ENCODE results near the gene CTSL.
"Not testable (repeated sequence)": the region's sequence is repeated elsewhere in the genome, so short reads cannot be mapped to it uniquely, and the experiment has no call there.

CTSL gene

DNA sequence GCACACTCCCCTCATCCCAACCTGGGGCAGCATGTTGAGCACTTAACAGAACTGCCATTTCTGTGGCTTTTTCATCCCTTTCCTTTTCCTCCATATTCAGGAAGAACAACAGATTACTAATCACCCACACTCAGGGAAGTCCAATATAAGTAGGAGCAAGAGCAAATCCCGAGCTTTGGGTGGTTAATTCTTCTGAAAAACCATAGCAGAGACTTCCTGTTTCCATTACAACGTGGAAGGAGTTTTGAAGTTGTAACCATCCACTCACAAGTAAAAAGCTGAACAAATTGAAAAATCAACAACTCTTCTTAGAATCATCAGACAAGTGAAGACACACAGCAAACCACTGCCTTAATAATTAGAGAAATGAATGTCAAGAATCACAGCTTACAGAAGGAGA, 8.2 kb downstream of the CTSL start:
- Mint-ChIP-seq H3K4me3 (no peak overlapping the region), H3K9me3 (no peaks in the 10 kb centered on the region)

DNA sequence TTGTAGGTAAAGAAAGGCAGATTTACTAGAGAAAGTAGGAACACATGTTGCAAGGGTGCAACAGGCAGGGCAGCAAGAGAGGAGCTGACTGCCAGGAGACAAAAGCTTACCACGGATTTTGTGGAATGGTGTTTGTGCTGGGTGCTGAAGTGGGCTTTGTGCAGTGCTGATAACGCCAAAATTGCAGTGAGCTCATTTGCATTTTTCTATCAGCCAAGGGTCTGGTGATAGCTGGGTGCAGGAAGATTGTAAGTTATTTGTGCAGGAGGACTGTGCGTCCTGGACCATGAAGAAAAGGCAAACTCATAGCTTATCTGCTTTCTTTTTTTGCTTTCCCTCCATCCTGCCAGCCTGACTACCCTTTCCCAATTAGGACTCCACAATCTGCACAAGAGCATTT, 13.6 kb downstream of the CTSL start:
- TF ChIP-seq, protein P1, sequence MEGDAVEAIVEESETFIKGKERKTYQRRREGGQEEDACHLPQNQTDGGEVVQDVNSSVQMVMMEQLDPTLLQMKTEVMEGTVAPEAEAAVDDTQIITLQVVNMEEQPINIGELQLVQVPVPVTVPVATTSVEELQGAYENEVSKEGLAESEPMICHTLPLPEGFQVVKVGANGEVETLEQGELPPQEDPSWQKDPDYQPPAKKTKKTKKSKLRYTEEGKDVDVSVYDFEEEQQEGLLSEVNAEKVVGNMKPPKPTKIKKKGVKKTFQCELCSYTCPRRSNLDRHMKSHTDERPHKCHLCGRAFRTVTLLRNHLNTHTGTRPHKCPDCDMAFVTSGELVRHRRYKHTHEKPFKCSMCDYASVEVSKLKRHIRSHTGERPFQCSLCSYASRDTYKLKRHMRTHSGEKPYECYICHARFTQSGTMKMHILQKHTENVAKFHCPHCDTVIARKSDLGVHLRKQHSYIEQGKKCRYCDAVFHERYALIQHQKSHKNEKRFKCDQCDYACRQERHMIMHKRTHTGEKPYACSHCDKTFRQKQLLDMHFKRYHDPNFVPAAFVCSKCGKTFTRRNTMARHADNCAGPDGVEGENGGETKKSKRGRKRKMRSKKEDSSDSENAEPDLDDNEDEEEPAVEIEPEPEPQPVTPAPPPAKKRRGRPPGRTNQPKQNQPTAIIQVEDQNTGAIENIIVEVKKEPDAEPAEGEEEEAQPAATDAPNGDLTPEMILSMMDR (IDR thresholded peaks at IDR 0.05; ENCODE audit: unreplicated experiment in 3 of 3) = no peak
- peaks cover 8% of the 10 kb centered on the region for H3K9me3 Mint-ChIP-seq

More for the DNA sequence above, 8.2 kb downstream of the CTSL start:
- Mint-ChIP-seq H3K36me3 (ENCODE audit: low read depth) (peaks cover 25% of the 10 kb centered on the region), H3K27me3 (ENCODE audit: low read depth) (no peaks in the 10 kb centered on the region), H3K4me1 (no peaks in the 10 kb centered on the region), H3K27ac (no peak overlapping the region)
- TF ChIP-seq, protein P1 (IDR thresholded peaks at IDR 0.05; ENCODE audit: unreplicated experiment in 3 of 3) = no peak

DNA sequence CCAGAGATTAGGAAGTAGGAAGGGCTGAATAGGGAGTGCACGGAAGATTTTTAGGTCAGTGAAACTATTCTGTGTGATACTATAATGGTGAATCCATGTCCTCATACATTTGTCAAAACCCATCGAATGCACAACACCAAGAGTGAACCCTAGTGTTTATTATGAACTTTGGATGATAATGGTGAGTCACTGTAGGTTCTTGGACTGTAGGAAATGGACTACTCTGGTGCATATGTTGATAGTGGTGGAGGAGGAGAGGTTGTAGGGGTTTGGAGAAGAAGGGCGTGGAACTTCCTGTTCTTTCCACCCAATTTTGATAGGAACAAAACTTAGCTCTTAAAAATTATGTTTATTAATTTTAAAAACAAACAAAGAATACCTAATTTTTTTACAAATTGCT, 14.3 kb downstream of the CTSL start:
- Mint-ChIP-seq H3K4me1 (peaks cover 12% of the 10 kb centered on the region), H3K9me3 (peaks cover 8% of the 10 kb centered on the region), H3K36me3 (ENCODE audit: low read depth) (no peaks in the 10 kb centered on the region), H3K27me3 (ENCODE audit: low read depth) (no peaks in the 10 kb centered on the region), H3K27ac (no peak overlapping the region), H3K4me3 (no peak overlapping the region)
- TF ChIP-seq, protein P1 (IDR thresholded peaks at IDR 0.05; ENCODE audit: unreplicated experiment in 3 of 3) = no peak

More for the DNA sequence above, 13.6 kb downstream of the CTSL start:
- Mint-ChIP-seq H3K4me1 (peaks cover 12% of the 10 kb centered on the region), H3K36me3 (ENCODE audit: low read depth) (no peaks in the 10 kb centered on the region), H3K27ac (no peak overlapping the region), H3K27me3 (ENCODE audit: low read depth) (no peaks in the 10 kb centered on the region), H3K4me3 (no peak overlapping the region)

GRCh38 chr9:87741326-87741725, 15.4 kb downstream of the CTSL start:
- H3K27me3 Mint-ChIP-seq (ENCODE audit: low read depth) = no peaks in the 10 kb centered on the region
- peaks cover 12% of the 10 kb centered on the region for H3K4me1 Mint-ChIP-seq
- peaks cover 8% of the 10 kb centered on the region for H3K9me3 Mint-ChIP-seq
- H3K4me3 Mint-ChIP-seq = no peak overlapping the region
- TF ChIP-seq, protein P1 (IDR thresholded peaks at IDR 0.05; ENCODE audit: unreplicated experiment in 3 of 3) = no peak
- no peak overlapping the region for H3K27ac Mint-ChIP-seq
- no peaks in the 10 kb centered on the region for H3K36me3 Mint-ChIP-seq (ENCODE audit: low read depth)

DNA sequence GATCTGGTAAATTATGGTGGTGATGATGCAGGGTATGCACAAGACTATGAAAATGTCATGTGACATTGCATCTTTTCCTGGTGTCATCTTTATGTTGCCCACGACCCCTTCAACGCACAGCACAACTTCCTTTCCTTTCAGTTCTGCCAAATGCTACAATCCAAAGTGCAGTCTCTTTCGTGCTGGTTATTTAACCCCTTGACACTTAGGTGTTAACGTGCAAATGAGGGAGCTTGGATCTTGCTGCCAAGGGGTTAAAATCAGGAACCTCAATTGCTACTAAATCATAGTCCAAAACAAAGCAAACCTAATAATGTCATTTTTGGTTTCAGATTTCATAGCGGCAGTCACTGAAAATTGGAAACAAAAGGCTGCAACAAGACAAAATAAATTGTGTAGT, 16.0 kb downstream of the CTSL start:
- Mint-ChIP-seq H3K4me1 (peaks cover 12% of the 10 kb centered on the region), H3K9me3 (peaks cover 8% of the 10 kb centered on the region), H3K36me3 (ENCODE audit: low read depth) (no peaks in the 10 kb centered on the region), H3K4me3 (no peak overlapping the region), H3K27ac (no peak overlapping the region), H3K27me3 (ENCODE audit: low read depth) (no peaks in the 10 kb centered on the region)
- TF ChIP-seq, protein P1 (IDR thresholded peaks at IDR 0.05; ENCODE audit: unreplicated experiment in 3 of 3) = no peak

GRCh38 chr9:87742813-87743428, 17.0 kb downstream of the CTSL start:
- Mint-ChIP-seq H3K27me3 (ENCODE audit: low read depth) (no peaks in the 10 kb centered on the region), H3K9me3 (peaks cover 8% of the 10 kb centered on the region), H3K4me3 (no peak overlapping the region), H3K36me3 (ENCODE audit: low read depth) (no peaks in the 10 kb centered on the region), H3K27ac (no peak overlapping the region), H3K4me1 (peaks cover 12% of the 10 kb centered on the region)
- TF ChIP-seq, protein P1 (IDR thresholded peaks at IDR 0.05; ENCODE audit: unreplicated experiment in 3 of 3) = no peak

DNA sequence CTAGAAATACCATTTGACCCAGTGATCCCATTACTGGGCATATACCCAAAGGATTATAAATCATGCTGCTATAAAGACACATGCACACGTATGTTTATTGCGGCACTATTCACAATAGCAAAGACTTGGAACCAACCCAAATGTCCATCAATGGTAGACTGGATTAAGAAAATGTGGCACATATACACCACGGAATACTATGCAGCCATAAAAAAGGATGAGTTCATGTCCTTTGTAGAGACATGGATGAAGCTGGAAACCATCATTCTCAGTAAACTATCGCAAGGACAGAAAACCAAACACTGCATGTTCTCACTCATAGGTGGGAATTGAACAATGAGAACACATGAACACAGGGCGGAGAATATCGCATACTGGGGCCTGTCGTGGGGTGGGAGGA, 18.3 kb downstream of the CTSL start:
- not testable (repeated sequence) for H3K27me3 Mint-ChIP-seq (ENCODE audit: low read depth); H3K36me3 Mint-ChIP-seq (ENCODE audit: low read depth); H3K9me3 Mint-ChIP-seq; H3K4me3 Mint-ChIP-seq; H3K27ac Mint-ChIP-seq
- H3K4me1 Mint-ChIP-seq = peaks cover 12% of the 10 kb centered on the region
